ENCODE results near the gene MBNL2.

Gene MBNL2

DNA sequence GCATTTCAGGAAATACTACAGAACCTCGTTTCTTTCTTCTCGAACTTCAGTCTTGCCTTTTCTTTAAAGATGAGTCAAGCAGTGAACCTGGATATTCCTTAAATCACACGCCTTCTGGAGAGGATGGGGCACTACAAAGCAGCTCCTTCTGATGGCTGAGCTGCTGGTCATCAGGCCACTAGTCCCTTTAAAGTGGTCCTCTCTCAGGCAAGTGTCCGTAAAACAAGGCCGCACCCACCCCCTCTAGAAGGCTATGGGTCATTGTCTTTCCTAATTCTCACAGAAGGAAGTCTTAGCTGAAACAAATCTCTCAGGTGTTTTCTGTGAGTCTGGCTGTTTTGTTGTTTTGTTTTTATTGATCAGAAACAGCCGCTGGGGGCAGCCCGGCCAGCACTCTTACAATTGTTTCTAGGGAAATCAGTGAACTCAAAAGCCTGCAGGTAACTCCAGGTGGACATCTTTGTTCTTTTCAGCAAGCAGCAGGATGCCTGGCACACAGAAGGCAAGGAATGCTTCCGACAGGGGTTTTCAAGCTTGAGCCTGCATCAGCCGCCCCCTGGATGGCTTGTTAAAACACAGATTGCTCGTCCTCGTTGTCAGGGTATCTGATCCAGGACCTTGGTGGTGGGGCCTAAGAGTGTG is 45.4 kb downstream of the MBNL2 start:
- no peak for DNase-seq (ENCODE audit: low read depth)
- H3K4me3 ChIP-seq (ENCODE audit: low read depth, low read length) = no peak overlapping the region
- TF ChIP-seq, protein P1, sequence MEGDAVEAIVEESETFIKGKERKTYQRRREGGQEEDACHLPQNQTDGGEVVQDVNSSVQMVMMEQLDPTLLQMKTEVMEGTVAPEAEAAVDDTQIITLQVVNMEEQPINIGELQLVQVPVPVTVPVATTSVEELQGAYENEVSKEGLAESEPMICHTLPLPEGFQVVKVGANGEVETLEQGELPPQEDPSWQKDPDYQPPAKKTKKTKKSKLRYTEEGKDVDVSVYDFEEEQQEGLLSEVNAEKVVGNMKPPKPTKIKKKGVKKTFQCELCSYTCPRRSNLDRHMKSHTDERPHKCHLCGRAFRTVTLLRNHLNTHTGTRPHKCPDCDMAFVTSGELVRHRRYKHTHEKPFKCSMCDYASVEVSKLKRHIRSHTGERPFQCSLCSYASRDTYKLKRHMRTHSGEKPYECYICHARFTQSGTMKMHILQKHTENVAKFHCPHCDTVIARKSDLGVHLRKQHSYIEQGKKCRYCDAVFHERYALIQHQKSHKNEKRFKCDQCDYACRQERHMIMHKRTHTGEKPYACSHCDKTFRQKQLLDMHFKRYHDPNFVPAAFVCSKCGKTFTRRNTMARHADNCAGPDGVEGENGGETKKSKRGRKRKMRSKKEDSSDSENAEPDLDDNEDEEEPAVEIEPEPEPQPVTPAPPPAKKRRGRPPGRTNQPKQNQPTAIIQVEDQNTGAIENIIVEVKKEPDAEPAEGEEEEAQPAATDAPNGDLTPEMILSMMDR (conservative IDR thresholded peaks at IDR 0.05; ENCODE audit: low read depth, low read length) = no peak

DNA sequence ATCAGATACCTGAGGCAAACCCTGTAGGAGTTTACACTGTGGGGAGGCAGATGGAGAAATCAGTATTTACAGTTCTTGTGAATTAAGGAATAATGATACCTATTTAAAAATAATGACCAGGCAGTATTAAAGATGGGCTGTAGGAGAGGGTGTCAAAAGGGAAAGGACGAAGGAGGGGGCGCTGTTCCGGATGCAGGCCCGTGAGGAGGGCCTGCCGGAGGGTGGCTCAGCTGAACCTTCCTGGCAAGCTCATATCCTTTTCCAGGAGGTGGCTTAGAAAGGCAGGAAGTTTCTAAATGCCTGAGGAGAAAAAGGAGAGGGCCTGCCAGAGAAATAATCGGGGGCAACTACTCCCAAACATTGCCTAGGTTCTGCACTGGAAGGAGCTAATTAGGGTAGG is 46.6 kb downstream of the MBNL2 start:
- H3K4me3 ChIP-seq (ENCODE audit: low read depth, low read length) = no peak overlapping the region
- TF ChIP-seq, protein P1 (conservative IDR thresholded peaks at IDR 0.05; ENCODE audit: low read depth, low read length) = peak; percentile 44

DNA sequence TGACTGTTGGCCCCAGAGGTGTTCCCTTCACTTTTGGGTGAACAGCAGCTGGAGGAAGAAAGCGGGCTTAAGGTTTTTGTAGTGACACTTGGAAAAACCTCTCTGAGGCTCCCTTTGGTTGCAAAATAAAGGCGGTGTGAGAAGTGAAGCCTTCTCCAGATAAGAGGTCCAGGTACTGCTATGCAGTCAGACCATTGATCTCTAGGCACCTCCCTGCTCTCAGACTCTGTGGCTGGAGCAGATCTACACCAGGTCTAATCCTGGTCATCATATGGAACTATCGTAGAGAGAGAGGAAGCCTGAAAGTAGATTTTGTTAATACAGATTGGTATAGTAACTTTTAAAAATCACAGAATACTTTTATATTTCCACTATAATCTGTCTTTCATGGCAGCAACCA is 47.5 kb downstream of the MBNL2 start:
- TF ChIP-seq, protein P1 (conservative IDR thresholded peaks at IDR 0.05; ENCODE audit: low read depth, low read length) = no peak
- H3K4me3 ChIP-seq (ENCODE audit: low read depth, low read length) = no peak overlapping the region
- DNase-seq (ENCODE audit: low read depth) = no peak

More for the DNA sequence above, 46.6 kb downstream of the MBNL2 start:
- no peak for DNase-seq (ENCODE audit: low read depth)

DNA sequence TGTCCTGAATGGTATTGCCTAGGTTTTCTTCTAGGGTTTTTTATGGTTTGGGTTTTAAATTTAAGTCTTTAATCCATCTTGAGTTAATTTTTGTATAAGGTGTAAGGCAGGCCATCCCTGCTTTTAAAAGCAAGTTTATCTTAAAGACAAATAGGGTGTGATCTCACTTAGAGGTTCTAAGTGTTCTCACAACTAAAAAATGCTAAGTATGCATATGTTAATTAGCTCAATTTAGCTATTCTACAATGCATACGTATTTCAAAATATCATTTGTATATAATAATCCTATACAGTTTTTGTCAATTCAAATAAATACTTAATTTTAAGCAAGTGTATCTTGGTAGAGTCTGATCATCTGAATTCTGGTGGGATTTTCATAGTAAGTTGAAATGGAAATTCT is 50.4 kb downstream of the MBNL2 start:
- DNase-seq (ENCODE audit: low read depth) = no peak
- TF ChIP-seq, protein P1 (conservative IDR thresholded peaks at IDR 0.05; ENCODE audit: low read depth, low read length) = no peak
- no peak overlapping the region for H3K4me3 ChIP-seq (ENCODE audit: low read depth, low read length)

DNA sequence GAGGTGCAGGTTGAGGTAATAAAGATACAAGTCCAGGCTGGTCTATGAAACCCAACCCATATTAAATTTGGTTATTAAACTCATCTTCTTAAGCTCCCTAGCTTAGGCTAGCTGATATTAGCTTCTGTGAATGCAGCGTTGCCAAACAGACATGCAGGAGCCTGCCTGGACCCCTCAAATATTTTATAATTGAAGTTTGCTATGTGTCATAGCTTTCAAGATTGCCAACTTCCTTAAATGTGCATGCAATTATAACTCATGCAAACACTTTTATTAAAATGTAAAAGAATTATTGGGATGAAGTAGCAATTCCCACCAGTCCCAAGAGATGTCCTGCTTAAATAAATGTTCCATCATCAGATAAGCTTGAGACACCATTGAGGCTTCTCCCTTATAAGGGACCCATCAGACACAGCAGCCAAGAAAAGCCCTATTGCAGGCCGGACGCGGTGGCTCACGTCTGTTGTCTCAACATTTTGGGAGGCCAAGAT is 51.3 kb downstream of the MBNL2 start:
- TF ChIP-seq, protein P1 (conservative IDR thresholded peaks at IDR 0.05; ENCODE audit: low read depth, low read length) = no peak
- no peak for DNase-seq (ENCODE audit: low read depth)
- no peak overlapping the region for H3K4me3 ChIP-seq (ENCODE audit: low read depth, low read length)

DNA sequence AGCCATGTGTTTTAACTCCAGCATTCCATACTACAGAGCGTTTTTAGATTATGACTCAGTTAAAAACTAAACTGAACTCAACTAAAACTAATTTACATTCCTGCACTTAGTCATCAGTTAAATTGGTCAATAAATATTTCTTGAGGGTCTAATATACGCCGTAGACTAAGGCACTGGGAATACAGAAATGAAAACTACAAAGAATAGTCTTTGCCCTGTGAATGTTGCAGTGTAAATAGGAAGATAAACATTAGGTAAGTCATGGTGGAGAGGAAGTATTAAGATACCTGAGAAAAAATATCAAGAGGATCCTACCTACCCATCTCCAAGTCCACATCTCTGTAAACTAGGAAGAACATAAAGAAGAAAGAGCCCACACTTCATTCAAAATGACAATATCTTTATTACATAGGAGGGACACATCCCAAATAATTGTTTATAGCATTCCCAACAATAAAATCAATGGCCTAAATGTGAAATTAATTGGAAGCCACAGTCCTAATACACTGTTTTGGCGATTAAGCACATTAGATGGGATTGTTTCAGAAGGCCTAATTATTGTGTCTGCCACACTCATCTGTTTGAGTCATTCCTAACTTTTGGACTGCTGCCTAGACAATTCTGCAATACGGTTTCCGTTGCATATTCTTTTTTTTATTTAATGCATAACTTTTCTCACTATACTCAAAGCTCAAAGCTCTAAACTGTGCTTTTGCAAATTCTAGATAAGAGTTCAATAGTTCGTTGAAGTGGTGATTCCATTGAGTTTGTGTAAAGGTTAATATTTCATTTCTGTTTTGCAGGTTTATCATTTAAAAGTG is 52.9 kb downstream of the MBNL2 start:
- H3K4me3 ChIP-seq (ENCODE audit: low read depth, low read length) = no peak overlapping the region

More for the DNA sequence above, 52.9 kb downstream of the MBNL2 start:
- DNase-seq (ENCODE audit: low read depth) = peak; percentile 91
- TF ChIP-seq, protein P1 (conservative IDR thresholded peaks at IDR 0.05; ENCODE audit: low read depth, low read length) = no peak
